HCT116 (cell line): ENCODE data around the gene SLC26A9. TPM values are rescaled to one million over a fixed set of nuclear protein-coding genes. Genes with fewer than 3 reads are reported as not detected.

ENCODE experiments used
- ATAC-seq: fragments of 200-7000 bp; cut with Tn5 transposase; 2 replicates; pipeline ENCODE4 v1.9.1; 2020; ENCODE audit warnings: mild to moderate bottlenecking, moderate library complexity
- BruUV-seq: library from RNA; stranded (reverse); fragments of 400-500 nt; replicated peaks from 2 replicates; lab custom pipeline; 2021; lab: Mats Ljungman, UMichigan
- CTCF ChIA-PET: fragments of 300-600 bp; sonication (Branson Sonifier 250); formaldehyde crosslinking; loops from one replicate; lab custom pipeline; 2021; ENCODE audit warnings: antibody characterized with exemption; lab: Charles Lee
- POLR2A ChIA-PET: fragments of 300-600, 350-600 bp; sonication (Branson Sonifier 250); formaldehyde crosslinking; loops from one replicate; lab custom pipeline; 2021; ENCODE audit warnings: antibody characterized with exemption; lab: Charles Lee
- RAD21 ChIA-PET, 2 experiments: fragments of 300-600 bp; sonication (Branson Sonifier 250); formaldehyde crosslinking; loops; one replicate each; lab custom pipeline; 2023; ENCODE audit warnings: low total read pairs in 2 of 2; ENCODE audit not compliant: uncharacterized antibody in 2 of 2, unreplicated experiment in 2 of 2, low non-redundant PET in 1 of 2; lab: Charles Lee
- DNase-seq: peaks from one replicate; pipeline ENCODE4 v3.0.0-alpha.2; 2010; ENCODE audit warnings: low read depth, low spot score
- H2AFZ ChIP-seq: fragments of 200-600 bp; shearing (Covaris generic), sonication (generic); 2 replicates; pipeline ENCODE4 v1.6.1; 2017; ENCODE audit warnings: low read depth, mixed run types, mixed read lengths, antibody characterized with exemption, low read length; ENCODE audit not compliant: poor library complexity, severe bottlenecking
- H3K27ac ChIP-seq: 2 replicates; pipeline ENCODE4 v1.5.1; 2012; ENCODE audit warnings: low read depth, low read length
- H3K27me3 ChIP-seq: fragments of 200-600 bp; sonication (generic); 2 replicates; pipeline ENCODE4 v1.6.1; 2016; ENCODE audit warnings: mixed run types, low read length, mixed read lengths; ENCODE audit not compliant: insufficient read depth
- H3K36me3 ChIP-seq, 2 experiments: fragments of 200-500 bp in 1 of 2; fragments of 200-600 bp in 1 of 2; sonication (Bioruptor generic) in 1 of 2; sonication (generic) in 1 of 2; 2 replicates each; pipeline versions ENCODE4 v1.5.1 to v1.6.1; 2014 to 2016; ENCODE audit warnings: low read length in 2 of 2, inconsistent platforms in 1 of 2, mixed read lengths in 1 of 2, mixed run types in 1 of 2; ENCODE audit not compliant: insufficient read depth in 2 of 2, control insufficient read depth in 1 of 2
- H3K4me1 ChIP-seq, 2 experiments: fragments of 200-600 bp in 1 of 2; sonication (generic) in 1 of 2; 2 replicates each; pipeline versions ENCODE4 v1.5.1 to v1.6.1; 2012 to 2017; ENCODE audit warnings: low read length in 2 of 2, inconsistent platforms in 1 of 2, mild to moderate bottlenecking in 1 of 2, mixed read lengths in 1 of 2, mixed run types in 1 of 2, moderate library complexity in 1 of 2; ENCODE audit not compliant: insufficient read depth in 2 of 2, control insufficient read depth in 1 of 2
- H3K4me2 ChIP-seq: fragments of 200-600 bp; sonication (generic); 2 replicates; pipeline ENCODE4 v1.6.1; 2017; ENCODE audit warnings: mixed run types, low read length, mixed read lengths
- H3K4me3 ChIP-seq, 2 experiments: fragments of 200-600 bp in 1 of 2; sonication (generic) in 1 of 2; replicated peaks in 1 of 2; 2 replicates each; pipeline ENCODE4 v1.5.1; 2011 to 2016; ENCODE audit warnings: low read length in 2 of 2, control low read depth in 1 of 2, low read depth in 1 of 2, mild to moderate bottlenecking in 1 of 2, mixed read lengths in 1 of 2, mixed run types in 1 of 2
- H3K79me2 ChIP-seq: fragments of 200-600 bp; sonication (generic); 2 replicates; pipeline ENCODE4 v1.6.1; 2017; ENCODE audit warnings: mild to moderate bottlenecking, mixed run types, low read length, moderate library complexity, mixed read lengths; ENCODE audit not compliant: insufficient read depth
- H3K9ac ChIP-seq: fragments of 200-600 bp; sonication (generic); 2 replicates; pipeline ENCODE4 v1.6.1; 2016; ENCODE audit warnings: low read length, mixed read lengths
- H3K9me2 ChIP-seq: fragments of 200-600 bp; sonication (generic), shearing (Covaris generic); 2 replicates; pipeline ENCODE4 v1.6.1; 2017; ENCODE audit warnings: mixed run types, mild to moderate bottlenecking, moderate library complexity; ENCODE audit not compliant: insufficient read depth
- H3K9me3 ChIP-seq, 2 experiments: fragments of 200-500 bp in 1 of 2; fragments of 200-600 bp in 1 of 2; sonication (Bioruptor generic) in 1 of 2; sonication (generic) in 1 of 2; 2 replicates each; pipeline ENCODE4 v1.6.1; 2014 to 2017; ENCODE audit warnings: low read length in 2 of 2, mixed read lengths in 2 of 2, inconsistent platforms in 1 of 2, low read depth in 1 of 2, mild to moderate bottlenecking in 1 of 2, mixed run types in 1 of 2, moderate library complexity in 1 of 2; ENCODE audit not compliant: control insufficient read depth in 1 of 2, insufficient read depth in 1 of 2
- H4K20me1 ChIP-seq: fragments of 200-600 bp; sonication (generic), shearing (Covaris generic); 2 replicates; pipeline ENCODE4 v1.6.1; 2017; ENCODE audit warnings: mixed run types, mild to moderate bottlenecking, moderate library complexity; ENCODE audit not compliant: insufficient read depth
- ATF3 ChIP-seq: IDR thresholded peaks from 2 replicates; pipeline ENCODE4 v1.6.1; 2012
- ELF1 ChIP-seq: IDR thresholded peaks from 2 replicates; pipeline ENCODE4 v1.6.1; 2012; ENCODE audit warnings: low read depth, borderline replicate concordance
- TCF7L2 ChIP-seq: IDR thresholded peaks from 2 replicates; pipeline ENCODE4 v1.7.0; 2011; ENCODE audit warnings: borderline replicate concordance, inconsistent platforms; ENCODE audit not compliant: insufficient read depth, insufficient read length; ENCODE audit errors: extremely low read depth
- ZBTB33 ChIP-seq: IDR thresholded peaks from 2 replicates; pipeline ENCODE4 v1.6.1; 2011; ENCODE audit warnings: mild to moderate bottlenecking, low read length, moderate library complexity; ENCODE audit not compliant: insufficient replicate concordance; ENCODE audit errors: extremely low read depth
- intact Hi-C: fragments of 100-400 bp; cut with micrococcal nuclease; formaldehyde crosslinking; loops from 2 replicates; pipeline ENCODE4 v1.10.0; 2022
- total RNA-seq: library from RNA; stranded (reverse); gene quantifications from one replicate; pipeline ENCODE4 v1.2.1, GENCODE V29; 2021; ENCODE audit not compliant: unreplicated experiment
- TF ChIP-seq, protein P1 (sequence below): IDR thresholded peaks from 2 replicates; pipeline ENCODE4 v1.6.1; 2012; ENCODE audit warnings: low read depth

SLC26A9 gene
- total RNA-seq, 1 experiment from 2014 or later, result not detected

GRCh38 chr1:205988585-205988995 lies 45.3 kb upstream of the SLC26A9 start:
- no peak overlapping the region for H3K4me3 ChIP-seq
- no peaks in the 10 kb centered on the region for H3K79me2 ChIP-seq
- CTCF ChIA-PET, result no interaction called here
- H4K20me1 ChIP-seq, result no peaks in the 10 kb centered on the region
- DNase-seq, result no peak
- H3K9me2 ChIP-seq, result no peaks in the 10 kb centered on the region; the same call in 1 of the 2 replicates
- RAD21 ChIA-PET, result no interaction called here
- POLR2A ChIA-PET, result no interaction called here
- no peaks in the 10 kb centered on the region for H3K27me3 ChIP-seq
- ATAC-seq, result no peak; the same call in 1 of the 2 replicates
- BruUV-seq, result no TSS peak
- intact Hi-C loops, result no loop called here
- H2AFZ ChIP-seq, result no peak overlapping the region
- H3K4me2 ChIP-seq, result no peak overlapping the region
- H3K4me1 ChIP-seq, result peaks cover 3 to 18% of the 10 kb centered on the region in 2 experiments
- TF ChIP-seq ELF1, result no peak
- TF ChIP-seq ZBTB33, result no peak
- no peak for TF ChIP-seq ATF3
- TF ChIP-seq, protein P1, sequence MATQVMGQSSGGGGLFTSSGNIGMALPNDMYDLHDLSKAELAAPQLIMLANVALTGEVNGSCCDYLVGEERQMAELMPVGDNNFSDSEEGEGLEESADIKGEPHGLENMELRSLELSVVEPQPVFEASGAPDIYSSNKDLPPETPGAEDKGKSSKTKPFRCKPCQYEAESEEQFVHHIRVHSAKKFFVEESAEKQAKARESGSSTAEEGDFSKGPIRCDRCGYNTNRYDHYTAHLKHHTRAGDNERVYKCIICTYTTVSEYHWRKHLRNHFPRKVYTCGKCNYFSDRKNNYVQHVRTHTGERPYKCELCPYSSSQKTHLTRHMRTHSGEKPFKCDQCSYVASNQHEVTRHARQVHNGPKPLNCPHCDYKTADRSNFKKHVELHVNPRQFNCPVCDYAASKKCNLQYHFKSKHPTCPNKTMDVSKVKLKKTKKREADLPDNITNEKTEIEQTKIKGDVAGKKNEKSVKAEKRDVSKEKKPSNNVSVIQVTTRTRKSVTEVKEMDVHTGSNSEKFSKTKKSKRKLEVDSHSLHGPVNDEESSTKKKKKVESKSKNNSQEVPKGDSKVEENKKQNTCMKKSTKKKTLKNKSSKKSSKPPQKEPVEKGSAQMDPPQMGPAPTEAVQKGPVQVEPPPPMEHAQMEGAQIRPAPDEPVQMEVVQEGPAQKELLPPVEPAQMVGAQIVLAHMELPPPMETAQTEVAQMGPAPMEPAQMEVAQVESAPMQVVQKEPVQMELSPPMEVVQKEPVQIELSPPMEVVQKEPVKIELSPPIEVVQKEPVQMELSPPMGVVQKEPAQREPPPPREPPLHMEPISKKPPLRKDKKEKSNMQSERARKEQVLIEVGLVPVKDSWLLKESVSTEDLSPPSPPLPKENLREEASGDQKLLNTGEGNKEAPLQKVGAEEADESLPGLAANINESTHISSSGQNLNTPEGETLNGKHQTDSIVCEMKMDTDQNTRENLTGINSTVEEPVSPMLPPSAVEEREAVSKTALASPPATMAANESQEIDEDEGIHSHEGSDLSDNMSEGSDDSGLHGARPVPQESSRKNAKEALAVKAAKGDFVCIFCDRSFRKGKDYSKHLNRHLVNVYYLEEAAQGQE, result no peak
- TF ChIP-seq TCF7L2, result no peak
- TF ChIP-seq, all 23 proteins: peak for 0
- Histone ChIP-seq H3K9me3 (no peaks in the 10 kb centered on the region), H3K9ac (no peak overlapping the region), H3K36me3 (no peaks in the 10 kb centered on the region), H3K27ac (no peak overlapping the region)
